ENCODE data around the gene ATF4. TPM values are rescaled to one million over a fixed set of nuclear protein-coding genes. Genes with fewer than 3 reads are reported as not detected.

The ATF4 gene
- total and polyA plus RNA-seq, 2 of the 13 experiments (the other 11 are each of a cell fraction or from before 2014, with no cell fraction given): 486 to 1,297 TPM

- TF ChIP-seq ZNF567 (CRISPR knock-in tag; IDR thresholded peaks at IDR 0.05; ENCODE audit: borderline replicate concordance) (no peak), NR3C1 (CRISPR knock-in tag; IDR thresholded peaks at IDR 0.05) (no peak), PCBP2 (optimal IDR thresholded peaks at IDR 0.05; ENCODE audit: low read depth, low read length, poor library complexity, severe bottlenecking) (no peak), ZNF572 (CRISPR knock-in tag; IDR thresholded peaks at IDR 0.05) (0 out of 2 replicates have a peak, but pooled peaks have one; percentile 51), ARHGAP35 (CRISPR knock-in tag; IDR thresholded peaks at IDR 0.05; ENCODE audit: borderline replicate concordance) (no peak), CBX5 (CRISPR knock-in tag; IDR thresholded peaks at IDR 0.05; ENCODE audit: borderline replicate concordance) (peak; percentile 25; the same call in 1 of the 2 replicates), NONO (IDR thresholded peaks at IDR 0.05) (no peak), NONO (CRISPR knock-in tag; conservative IDR thresholded peaks at IDR 0.05) (peak; percentile 81), ZNF556 (CRISPR knock-in tag; IDR thresholded peaks at IDR 0.05; ENCODE audit: borderline replicate concordance) (peak; percentile 80; the same call in 1 of the 2 replicates), GLI4 (CRISPR knock-in tag; IDR thresholded peaks at IDR 0.05; ENCODE audit: borderline replicate concordance) (no peak), ZNF709 (CRISPR knock-in tag; IDR thresholded peaks at IDR 0.05) (peak; percentile 67), SKI (IDR thresholded peaks at IDR 0.05; ENCODE audit: partially characterized antibody) (no peak), SNAPC4 (CRISPR knock-in tag; IDR thresholded peaks at IDR 0.05) (no peak), TP53 (CRISPR knock-in tag; conservative IDR thresholded peaks at IDR 0.05) (no peak), ZSCAN12 (CRISPR knock-in tag; IDR thresholded peaks at IDR 0.05) (no peak), FOSL2 (CRISPR knock-in tag; IDR thresholded peaks at IDR 0.05) (peak; percentile 56), SMAD3 (CRISPR knock-in tag; IDR thresholded peaks at IDR 0.05) (0 out of 2 replicates have a peak, but pooled peaks have one; percentile 77), MBD4 (IDR thresholded peaks at IDR 0.05; ENCODE audit: borderline replicate concordance, low read length) (no peak)
- TF ChIP-seq, protein P1, sequence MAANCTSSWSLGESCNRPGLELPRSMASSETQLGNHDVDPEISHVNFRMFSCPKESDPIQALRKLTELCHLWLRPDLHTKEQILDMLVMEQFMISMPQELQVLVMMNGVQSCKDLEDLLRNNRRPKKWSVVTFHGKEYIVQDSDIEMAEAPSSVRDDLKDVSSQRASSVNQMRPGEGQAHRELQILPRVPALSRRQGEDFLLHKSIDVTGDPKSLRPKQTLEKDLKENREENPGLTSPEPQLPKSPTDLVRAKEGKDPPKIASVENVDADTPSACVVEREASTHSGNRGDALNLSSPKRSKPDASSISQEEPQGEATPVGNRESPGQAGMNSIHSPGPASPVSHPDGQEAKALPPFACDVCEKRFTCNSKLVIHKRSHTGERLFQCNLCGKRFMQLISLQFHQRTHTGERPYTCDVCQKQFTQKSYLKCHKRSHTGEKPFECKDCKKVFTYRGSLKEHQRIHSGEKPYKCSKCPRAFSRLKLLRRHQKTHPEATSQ (CRISPR knock-in tag; IDR thresholded peaks at IDR 0.05; ENCODE audit: borderline replicate concordance): no peak
- TF ChIP-seq, protein P2, sequence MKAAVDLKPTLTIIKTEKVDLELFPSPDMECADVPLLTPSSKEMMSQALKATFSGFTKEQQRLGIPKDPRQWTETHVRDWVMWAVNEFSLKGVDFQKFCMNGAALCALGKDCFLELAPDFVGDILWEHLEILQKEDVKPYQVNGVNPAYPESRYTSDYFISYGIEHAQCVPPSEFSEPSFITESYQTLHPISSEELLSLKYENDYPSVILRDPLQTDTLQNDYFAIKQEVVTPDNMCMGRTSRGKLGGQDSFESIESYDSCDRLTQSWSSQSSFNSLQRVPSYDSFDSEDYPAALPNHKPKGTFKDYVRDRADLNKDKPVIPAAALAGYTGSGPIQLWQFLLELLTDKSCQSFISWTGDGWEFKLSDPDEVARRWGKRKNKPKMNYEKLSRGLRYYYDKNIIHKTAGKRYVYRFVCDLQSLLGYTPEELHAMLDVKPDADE (CRISPR knock-in tag; IDR thresholded peaks at IDR 0.05): no peak
- TF ChIP-seq, protein P3, sequence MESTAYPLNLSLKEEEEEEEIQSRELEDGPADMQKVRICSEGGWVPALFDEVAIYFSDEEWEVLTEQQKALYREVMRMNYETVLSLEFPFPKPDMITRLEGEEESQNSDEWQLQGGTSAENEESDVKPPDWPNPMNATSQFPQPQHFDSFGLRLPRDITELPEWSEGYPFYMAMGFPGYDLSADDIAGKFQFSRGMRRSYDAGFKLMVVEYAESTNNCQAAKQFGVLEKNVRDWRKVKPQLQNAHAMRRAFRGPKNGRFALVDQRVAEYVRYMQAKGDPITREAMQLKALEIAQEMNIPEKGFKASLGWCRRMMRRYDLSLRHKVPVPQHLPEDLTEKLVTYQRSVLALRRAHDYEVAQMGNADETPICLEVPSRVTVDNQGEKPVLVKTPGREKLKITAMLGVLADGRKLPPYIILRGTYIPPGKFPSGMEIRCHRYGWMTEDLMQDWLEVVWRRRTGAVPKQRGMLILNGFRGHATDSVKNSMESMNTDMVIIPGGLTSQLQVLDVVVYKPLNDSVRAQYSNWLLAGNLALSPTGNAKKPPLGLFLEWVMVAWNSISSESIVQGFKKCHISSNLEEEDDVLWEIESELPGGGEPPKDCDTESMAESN (CRISPR knock-in tag; conservative IDR thresholded peaks at IDR 0.05): peak; percentile 64; the same call in 1 of the 2 replicates
Observed at GRCh38 chr22:39502109-39502788, 18.1 kb upstream of the ATF4 start, which contains the start of gene MIEF1 (continued).

Data from HepG2 (cell line).